GM23338 (cell line): Measurements from ENCODE around the gene BRD9. TPM values are rescaled to one million over a fixed set of nuclear protein-coding genes. Genes with fewer than 3 reads are reported as not detected.

Source experiments
- ATAC-seq: fragments of 200-7000 bp; cut with Tn5 transposase; 3 replicates; pipeline ENCODE4 v1.9.1; 2020
- DNase-seq: peaks from one replicate; pipeline ENCODE4 v3.0.0-alpha.2; 2015; ENCODE audit warnings: low spot score
- H2AFZ ChIP-seq: fragments of 200-600 bp; sonication (generic); 2 replicates; pipeline ENCODE4 v1.8.0; 2016; ENCODE audit warnings: antibody characterized with exemption, mild to moderate bottlenecking, moderate library complexity
- H3F3A ChIP-seq: fragments of 200-600 bp; sonication (generic); replicated peaks from 2 replicates; pipeline ENCODE4 v1.8.0; 2017; ENCODE audit warnings: antibody characterized with exemption, mixed run types, low read depth
- H3K27ac ChIP-seq: fragments of 200-600 bp; sonication (generic); 2 replicates; pipeline ENCODE4 v1.6.1; 2016; ENCODE audit warnings: low read depth
- H3K27me3 ChIP-seq: fragments of 200-600 bp; sonication (generic); 2 replicates; pipeline ENCODE4 v1.8.0; 2016; ENCODE audit warnings: mild to moderate bottlenecking, mixed run types, moderate library complexity; ENCODE audit not compliant: insufficient read depth
- H3K36me3 ChIP-seq: fragments of 200-600 bp; sonication (generic); 2 replicates; pipeline ENCODE4 v1.8.0; 2016; ENCODE audit warnings: mild to moderate bottlenecking; ENCODE audit not compliant: insufficient read depth
- H3K4me1 ChIP-seq: fragments of 200-600 bp; sonication (generic); 2 replicates; pipeline ENCODE4 v1.8.0; 2016; ENCODE audit warnings: mild to moderate bottlenecking, moderate library complexity; ENCODE audit not compliant: insufficient read depth
- H3K4me2 ChIP-seq: fragments of 200-600 bp; sonication (generic); 2 replicates; pipeline ENCODE4 v1.7.1; 2017; ENCODE audit warnings: mixed run types
- H3K4me3 ChIP-seq: fragments of 200-600 bp; sonication (generic); 2 replicates; pipeline ENCODE4 v1.6.1; 2016; ENCODE audit warnings: mixed run types
- H3K79me2 ChIP-seq: fragments of 200-600 bp; sonication (generic); replicated peaks from 2 replicates; pipeline ENCODE4 v1.8.0; 2017; ENCODE audit warnings: mild to moderate bottlenecking; ENCODE audit not compliant: insufficient read depth
- H3K9me2 ChIP-seq: fragments of 200-600 bp; sonication (generic); 2 replicates; pipeline ENCODE4 v1.8.0; 2017; ENCODE audit not compliant: insufficient read depth
- H4K20me1 ChIP-seq: fragments of 200-600 bp; sonication (generic); replicated peaks from 2 replicates; pipeline ENCODE4 v1.8.0; 2017; ENCODE audit warnings: mild to moderate bottlenecking; ENCODE audit not compliant: insufficient read depth
- H3K27ac Mint-ChIP-seq: 2 replicates; pipeline ENCODE4 v1.8.0; 2020; ENCODE audit warnings: inconsistent platforms, mild to moderate bottlenecking, moderate library complexity, mixed read lengths
- H3K27me3 Mint-ChIP-seq: 3 replicates; pipeline ENCODE4 v1.8.0; 2022; ENCODE audit warnings: low read depth, mild to moderate bottlenecking, moderate library complexity, mixed read lengths, inconsistent platforms; ENCODE audit not compliant: insufficient read depth, poor library complexity
- H3K36me3 Mint-ChIP-seq: 3 replicates; pipeline ENCODE4 v1.8.0; 2021; ENCODE audit warnings: low read depth, mild to moderate bottlenecking, inconsistent platforms, moderate library complexity, mixed read lengths
- H3K4me1 Mint-ChIP-seq: 3 replicates; pipeline ENCODE4 v1.8.0; 2020; ENCODE audit warnings: mild to moderate bottlenecking, inconsistent platforms, mixed read lengths
- H3K4me3 Mint-ChIP-seq: 3 replicates; pipeline ENCODE4 v1.8.0; 2021; ENCODE audit warnings: moderate library complexity, mild to moderate bottlenecking, inconsistent platforms, mixed read lengths
- H3K9me3 Mint-ChIP-seq: 3 replicates; pipeline ENCODE4 v1.8.0; 2020; ENCODE audit warnings: moderate library complexity, mild to moderate bottlenecking, inconsistent platforms, mixed read lengths
- CREB1 ChIP-seq: fragments of 250-450 bp; sonication (Bioruptor Pico); IDR thresholded peaks from 2 replicates; pipeline ENCODE4 v1.5.0; 2020; ENCODE audit warnings: low read depth, mild to moderate bottlenecking, moderate library complexity
- ETS1 ChIP-seq: IDR thresholded peaks from 2 replicates; pipeline ENCODE4 v1.6.1; 2016; ENCODE audit warnings: antibody characterized with exemption
- EZH2 ChIP-seq: fragments of 200-600 bp; sonication (generic); IDR thresholded peaks from one replicate; pipeline ENCODE4 v1.8.0; 2017; ENCODE audit warnings: antibody characterized with exemption, mild to moderate bottlenecking, low read depth; ENCODE audit not compliant: unreplicated experiment
- EZH2phosphoT487 ChIP-seq: fragments of 200-600 bp; sonication (generic); IDR thresholded peaks from one replicate; pipeline ENCODE4 v1.8.1; 2018; ENCODE audit warnings: antibody characterized with exemption; ENCODE audit not compliant: unreplicated experiment
- JUNB ChIP-seq: IDR thresholded peaks from one replicate; pipeline ENCODE4 v1.6.1; 2016; ENCODE audit warnings: antibody characterized with exemption; ENCODE audit not compliant: unreplicated experiment
- NANOG ChIP-seq: IDR thresholded peaks from 2 replicates; pipeline ENCODE4 v1.6.1; 2016; ENCODE audit warnings: antibody characterized with exemption, borderline replicate concordance
- POLR2AphosphoS5 ChIP-seq: IDR thresholded peaks from 2 replicates; pipeline ENCODE4 v1.6.1; 2016; ENCODE audit warnings: antibody characterized with exemption, low read depth
- STAT1 ChIP-seq: IDR thresholded peaks from one replicate; pipeline ENCODE4 v1.6.1; 2016; ENCODE audit warnings: antibody characterized with exemption; ENCODE audit not compliant: unreplicated experiment
- ZNF114 ChIP-seq: fragments of 250-450 bp; sonication (Bioruptor Pico); IDR thresholded peaks from 2 replicates; pipeline ENCODE4 v1.5.0; 2020; ENCODE audit warnings: mild to moderate bottlenecking, moderate library complexity
- ZNF331 ChIP-seq: fragments of 250-450 bp; sonication (Bioruptor Pico); IDR thresholded peaks from 2 replicates; pipeline ENCODE4 v1.5.0; 2020; ENCODE audit warnings: low read depth, mild to moderate bottlenecking, moderate library complexity
- polyA plus RNA-seq: library from polyadenylated mRNA; unstranded; fragments of >200 nt; fragmentation: Nextera tagmentation; extraction: Ambion mirVana; gene quantifications from 2 replicates; pipeline ENCODE4 v1.2.1, GENCODE V29; 2016
- total RNA-seq: library from RNA; depleted of rRNA; stranded (reverse); fragments of >200 nt; shearing (Covaris generic); gene quantifications from 2 replicates; pipeline ENCODE4 v1.2.3, GENCODE V29; 2014
- TF ChIP-seq, protein P1 (sequence below): IDR thresholded peaks from one replicate; pipeline ENCODE4 v1.6.1; 2018; ENCODE audit warnings: antibody characterized with exemption; ENCODE audit not compliant: unreplicated experiment
- TF ChIP-seq, protein P2 (sequence below), 2 experiments: fragments of 200-600 bp in 1 of 2; sonication (generic) in 1 of 2; conservative IDR thresholded peaks; 2 replicates each; pipeline versions ENCODE4 v1.5.1 to v1.6.1; 2016 to 2017; ENCODE audit warnings: antibody characterized with exemption in 2 of 2, low read depth in 2 of 2, mild to moderate bottlenecking in 2 of 2, moderate library complexity in 1 of 2
- TF ChIP-seq, protein P3 (sequence below): fragments of 250-450 bp; sonication (Bioruptor Pico); IDR thresholded peaks from 2 replicates; pipeline ENCODE4 v1.5.0; 2020; ENCODE audit warnings: mild to moderate bottlenecking, moderate library complexity

The BRD9 gene
- total and polyA plus RNA-seq, 2 experiments from 2014 or later = 32.9 to 54.7 TPM

DNA sequence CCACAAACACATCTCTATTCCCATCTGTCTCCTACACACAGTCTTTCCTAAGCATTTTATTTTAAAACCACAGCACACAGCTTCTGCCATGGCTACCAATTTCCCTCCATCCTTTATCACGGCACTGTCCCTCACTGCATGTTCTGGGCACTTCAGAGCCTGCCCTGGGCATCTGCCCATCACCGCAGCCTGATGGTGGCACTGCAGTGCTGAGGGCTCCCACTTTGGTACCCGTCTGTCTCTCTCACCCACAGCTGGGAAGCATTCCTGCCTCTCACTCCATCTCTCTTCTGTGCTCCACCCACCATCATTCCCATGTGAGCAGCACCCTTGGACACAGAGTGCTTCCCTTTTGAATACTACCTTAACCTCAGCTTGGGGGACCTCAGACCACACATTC is 73.5 kb downstream of the BRD9 start:
- H3K4me3 Mint-ChIP-seq = no peak overlapping the region
- H3K27me3 ChIP-seq = no peaks in the 10 kb centered on the region
- no peaks in the 10 kb centered on the region for H3K9me2 ChIP-seq
- H3K79me2 ChIP-seq = no peaks in the 10 kb centered on the region
- no peaks in the 10 kb centered on the region for H3K4me1 ChIP-seq
- no peak overlapping the region for H3K27ac Mint-ChIP-seq
- TF ChIP-seq ETS1 (no peak), ZNF114 (CRISPR knock-in tag) (no peak), NANOG (no peak), CREB1 (CRISPR knock-in tag) (no peak), ZNF331 (CRISPR knock-in tag) (no peak), POLR2AphosphoS5 (no peak), EZH2phosphoT487 (no peak), JUNB (no peak), STAT1 (no peak), EZH2 (no peak)
- TF ChIP-seq, protein P1, sequence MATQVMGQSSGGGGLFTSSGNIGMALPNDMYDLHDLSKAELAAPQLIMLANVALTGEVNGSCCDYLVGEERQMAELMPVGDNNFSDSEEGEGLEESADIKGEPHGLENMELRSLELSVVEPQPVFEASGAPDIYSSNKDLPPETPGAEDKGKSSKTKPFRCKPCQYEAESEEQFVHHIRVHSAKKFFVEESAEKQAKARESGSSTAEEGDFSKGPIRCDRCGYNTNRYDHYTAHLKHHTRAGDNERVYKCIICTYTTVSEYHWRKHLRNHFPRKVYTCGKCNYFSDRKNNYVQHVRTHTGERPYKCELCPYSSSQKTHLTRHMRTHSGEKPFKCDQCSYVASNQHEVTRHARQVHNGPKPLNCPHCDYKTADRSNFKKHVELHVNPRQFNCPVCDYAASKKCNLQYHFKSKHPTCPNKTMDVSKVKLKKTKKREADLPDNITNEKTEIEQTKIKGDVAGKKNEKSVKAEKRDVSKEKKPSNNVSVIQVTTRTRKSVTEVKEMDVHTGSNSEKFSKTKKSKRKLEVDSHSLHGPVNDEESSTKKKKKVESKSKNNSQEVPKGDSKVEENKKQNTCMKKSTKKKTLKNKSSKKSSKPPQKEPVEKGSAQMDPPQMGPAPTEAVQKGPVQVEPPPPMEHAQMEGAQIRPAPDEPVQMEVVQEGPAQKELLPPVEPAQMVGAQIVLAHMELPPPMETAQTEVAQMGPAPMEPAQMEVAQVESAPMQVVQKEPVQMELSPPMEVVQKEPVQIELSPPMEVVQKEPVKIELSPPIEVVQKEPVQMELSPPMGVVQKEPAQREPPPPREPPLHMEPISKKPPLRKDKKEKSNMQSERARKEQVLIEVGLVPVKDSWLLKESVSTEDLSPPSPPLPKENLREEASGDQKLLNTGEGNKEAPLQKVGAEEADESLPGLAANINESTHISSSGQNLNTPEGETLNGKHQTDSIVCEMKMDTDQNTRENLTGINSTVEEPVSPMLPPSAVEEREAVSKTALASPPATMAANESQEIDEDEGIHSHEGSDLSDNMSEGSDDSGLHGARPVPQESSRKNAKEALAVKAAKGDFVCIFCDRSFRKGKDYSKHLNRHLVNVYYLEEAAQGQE = no peak
- TF ChIP-seq, protein P2, sequence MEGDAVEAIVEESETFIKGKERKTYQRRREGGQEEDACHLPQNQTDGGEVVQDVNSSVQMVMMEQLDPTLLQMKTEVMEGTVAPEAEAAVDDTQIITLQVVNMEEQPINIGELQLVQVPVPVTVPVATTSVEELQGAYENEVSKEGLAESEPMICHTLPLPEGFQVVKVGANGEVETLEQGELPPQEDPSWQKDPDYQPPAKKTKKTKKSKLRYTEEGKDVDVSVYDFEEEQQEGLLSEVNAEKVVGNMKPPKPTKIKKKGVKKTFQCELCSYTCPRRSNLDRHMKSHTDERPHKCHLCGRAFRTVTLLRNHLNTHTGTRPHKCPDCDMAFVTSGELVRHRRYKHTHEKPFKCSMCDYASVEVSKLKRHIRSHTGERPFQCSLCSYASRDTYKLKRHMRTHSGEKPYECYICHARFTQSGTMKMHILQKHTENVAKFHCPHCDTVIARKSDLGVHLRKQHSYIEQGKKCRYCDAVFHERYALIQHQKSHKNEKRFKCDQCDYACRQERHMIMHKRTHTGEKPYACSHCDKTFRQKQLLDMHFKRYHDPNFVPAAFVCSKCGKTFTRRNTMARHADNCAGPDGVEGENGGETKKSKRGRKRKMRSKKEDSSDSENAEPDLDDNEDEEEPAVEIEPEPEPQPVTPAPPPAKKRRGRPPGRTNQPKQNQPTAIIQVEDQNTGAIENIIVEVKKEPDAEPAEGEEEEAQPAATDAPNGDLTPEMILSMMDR (conservative IDR thresholded peaks at IDR 0.05; ENCODE audit: low read depth in 2 of 2) = no peak
- TF ChIP-seq, protein P3, sequence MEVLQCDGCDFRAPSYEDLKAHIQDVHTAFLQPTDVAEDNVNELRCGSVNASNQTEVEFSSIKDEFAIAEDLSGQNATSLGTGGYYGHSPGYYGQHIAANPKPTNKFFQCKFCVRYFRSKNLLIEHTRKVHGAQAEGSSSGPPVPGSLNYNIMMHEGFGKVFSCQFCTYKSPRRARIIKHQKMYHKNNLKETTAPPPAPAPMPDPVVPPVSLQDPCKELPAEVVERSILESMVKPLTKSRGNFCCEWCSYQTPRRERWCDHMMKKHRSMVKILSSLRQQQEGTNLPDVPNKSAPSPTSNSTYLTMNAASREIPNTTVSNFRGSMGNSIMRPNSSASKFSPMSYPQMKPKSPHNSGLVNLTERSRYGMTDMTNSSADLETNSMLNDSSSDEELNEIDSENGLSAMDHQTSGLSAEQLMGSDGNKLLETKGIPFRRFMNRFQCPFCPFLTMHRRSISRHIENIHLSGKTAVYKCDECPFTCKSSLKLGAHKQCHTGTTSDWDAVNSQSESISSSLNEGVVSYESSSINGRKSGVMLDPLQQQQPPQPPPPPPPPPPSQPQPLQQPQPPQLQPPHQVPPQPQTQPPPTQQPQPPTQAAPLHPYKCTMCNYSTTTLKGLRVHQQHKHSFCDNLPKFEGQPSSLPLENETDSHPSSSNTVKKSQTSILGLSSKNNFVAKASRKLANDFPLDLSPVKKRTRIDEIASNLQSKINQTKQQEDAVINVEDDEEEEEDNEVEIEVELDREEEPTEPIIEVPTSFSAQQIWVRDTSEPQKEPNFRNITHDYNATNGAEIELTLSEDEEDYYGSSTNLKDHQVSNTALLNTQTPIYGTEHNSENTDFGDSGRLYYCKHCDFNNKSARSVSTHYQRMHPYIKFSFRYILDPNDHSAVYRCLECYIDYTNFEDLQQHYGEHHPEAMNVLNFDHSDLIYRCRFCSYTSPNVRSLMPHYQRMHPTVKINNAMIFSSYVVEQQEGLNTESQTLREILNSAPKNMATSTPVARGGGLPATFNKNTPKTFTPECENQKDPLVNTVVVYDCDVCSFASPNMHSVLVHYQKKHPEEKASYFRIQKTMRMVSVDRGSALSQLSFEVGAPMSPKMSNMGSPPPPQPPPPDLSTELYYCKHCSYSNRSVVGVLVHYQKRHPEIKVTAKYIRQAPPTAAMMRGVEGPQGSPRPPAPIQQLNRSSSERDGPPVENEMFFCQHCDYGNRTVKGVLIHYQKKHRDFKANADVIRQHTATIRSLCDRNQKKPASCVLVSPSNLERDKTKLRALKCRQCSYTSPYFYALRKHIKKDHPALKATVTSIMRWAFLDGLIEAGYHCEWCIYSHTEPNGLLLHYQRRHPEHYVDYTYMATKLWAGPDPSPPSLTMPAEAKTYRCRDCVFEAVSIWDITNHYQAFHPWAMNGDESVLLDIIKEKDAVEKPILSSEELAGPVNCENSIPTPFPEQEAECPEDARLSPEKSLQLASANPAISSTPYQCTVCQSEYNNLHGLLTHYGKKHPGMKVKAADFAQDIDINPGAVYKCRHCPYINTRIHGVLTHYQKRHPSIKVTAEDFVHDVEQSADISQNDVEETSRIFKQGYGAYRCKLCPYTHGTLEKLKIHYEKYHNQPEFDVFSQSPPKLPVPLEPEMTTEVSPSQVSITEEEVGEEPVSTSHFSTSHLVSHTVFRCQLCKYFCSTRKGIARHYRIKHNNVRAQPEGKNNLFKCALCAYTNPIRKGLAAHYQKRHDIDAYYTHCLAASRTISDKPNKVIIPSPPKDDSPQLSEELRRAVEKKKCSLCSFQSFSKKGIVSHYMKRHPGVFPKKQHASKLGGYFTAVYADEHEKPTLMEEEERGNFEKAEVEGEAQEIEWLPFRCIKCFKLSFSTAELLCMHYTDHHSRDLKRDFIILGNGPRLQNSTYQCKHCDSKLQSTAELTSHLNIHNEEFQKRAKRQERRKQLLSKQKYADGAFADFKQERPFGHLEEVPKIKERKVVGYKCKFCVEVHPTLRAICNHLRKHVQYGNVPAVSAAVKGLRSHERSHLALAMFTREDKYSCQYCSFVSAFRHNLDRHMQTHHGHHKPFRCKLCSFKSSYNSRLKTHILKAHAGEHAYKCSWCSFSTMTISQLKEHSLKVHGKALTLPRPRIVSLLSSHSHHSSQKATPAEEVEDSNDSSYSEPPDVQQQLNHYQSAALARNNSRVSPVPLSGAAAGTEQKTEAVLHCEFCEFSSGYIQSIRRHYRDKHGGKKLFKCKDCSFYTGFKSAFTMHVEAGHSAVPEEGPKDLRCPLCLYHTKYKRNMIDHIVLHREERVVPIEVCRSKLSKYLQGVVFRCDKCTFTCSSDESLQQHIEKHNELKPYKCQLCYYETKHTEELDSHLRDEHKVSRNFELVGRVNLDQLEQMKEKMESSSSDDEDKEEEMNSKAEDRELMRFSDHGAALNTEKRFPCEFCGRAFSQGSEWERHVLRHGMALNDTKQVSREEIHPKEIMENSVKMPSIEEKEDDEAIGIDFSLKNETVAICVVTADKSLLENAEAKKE (CRISPR knock-in tag) = no peak
- peaks cover 43% of the 10 kb centered on the region for H3K36me3 Mint-ChIP-seq
- peaks cover 3% of the 10 kb centered on the region; the same call in 1 of the 2 replicates for H3K36me3 ChIP-seq
- H3F3A ChIP-seq = no peaks in the 10 kb centered on the region
- H3K4me1 Mint-ChIP-seq = no peaks in the 10 kb centered on the region
- no peaks in the 10 kb centered on the region for H4K20me1 ChIP-seq
- DNase-seq (no peak), ATAC-seq (no peak)
- no peaks in the 10 kb centered on the region for H3K9me3 Mint-ChIP-seq
- H3K4me2 ChIP-seq = no peak overlapping the region
- H3K27me3 Mint-ChIP-seq = no peaks in the 10 kb centered on the region
- H2AFZ ChIP-seq = no peak overlapping the region
- no peak overlapping the region for H3K27ac ChIP-seq
- no peak overlapping the region for H3K4me3 ChIP-seq
